22Rv1 (cell line): ENCODE measurements around the gene FARP1.
"Not testable (repeated sequence)": the region's sequence is repeated elsewhere in the genome, so short reads cannot be mapped to it uniquely, and the experiment has no call there.

Source experiments
- CTCF ChIP-seq: fragments of 450-650 bp; IDR thresholded peaks from 2 replicates; pipeline ENCODE4 v1.5.1; 2017; ENCODE audit warnings: mild to moderate bottlenecking
- ZFX ChIP-seq: fragments of 450-650 bp; IDR thresholded peaks from 2 replicates; pipeline ENCODE4 v1.6.1; 2017; ENCODE audit warnings: antibody characterized with exemption, borderline replicate concordance

- TF ChIP-seq CTCF, ZFX: not testable (repeated sequence)
Measured at GRCh38 chr13:98413278-98413677, 270.4 kb downstream of the FARP1 start.
